Right lobe of liver (tissue), 6 donors: ENCODE results near the gene NDUFA8. TPM values are rescaled to one million over a fixed set of nuclear protein-coding genes. Genes with fewer than 3 reads are reported as not detected.

ENCODE experiments used
- ATAC-seq, 4 donors: fragments of 200-7000 bp; cut with Tn5 transposase; one replicate each; pipeline ENCODE4 v1.9.1; 2020; ENCODE audit warnings: mild to moderate bottlenecking in 4 of 4, moderate library complexity in 4 of 4
- DNase-seq, 3 donors: peaks; one replicate each; pipeline ENCODE4 v3.0.0-alpha.2; 2020
- H3K27ac ChIP-seq, 3 donors: fragments of 200-600 bp; one replicate each; pipeline ENCODE4 v1.8.0; 2022
- H3K27me3 ChIP-seq, 2 donors: fragments of 200-600 bp; one replicate each; pipeline ENCODE4 v1.8.0; 2022
- H3K36me3 ChIP-seq, 4 donors: fragments of 200-600 bp; sonication (generic) in 1 of 4; one replicate each; pipeline versions ENCODE4 v1.5.1 to v1.8.0; 2017 to 2022; ENCODE audit warnings: control low read depth in 1 of 4
- H3K4me1 ChIP-seq, 4 donors: fragments of 200-600 bp; sonication (generic) in 1 of 4; one replicate each; pipeline versions ENCODE4 v1.5.1 to v1.8.0; 2017 to 2022; ENCODE audit warnings: control low read depth in 1 of 4
- H3K4me3 ChIP-seq, 3 donors: fragments of 200-600 bp; one replicate each; pipeline ENCODE4 v1.8.0; 2022
- H3K9me3 ChIP-seq, 4 donors: fragments of 200-600 bp; sonication (generic) in 1 of 4; one replicate each; pipeline versions ENCODE4 v1.5.1 to v1.8.0; 2017 to 2022; ENCODE audit warnings: control low read depth in 1 of 4
- POLR2A ChIP-seq: fragments of 450-650 bp; IDR thresholded peaks from one replicate; pipeline ENCODE4 v1.6.1; 2017; ENCODE audit warnings: antibody characterized with exemption, mild to moderate bottlenecking
- WGBS: methylation state at CpG from one replicate; pipeline ENCODE4 v1.1.6; 2018; ENCODE audit warnings: low coverage, low lambda C conversion rate; ENCODE audit not compliant: insufficient coverage; ENCODE audit errors: missing lambda C conversion rate; 5-methylcytosine and 5-hydroxymethylcytosine counted together
- intact Hi-C, 2 donors: fragments of 100-400 bp; cut with DNase I; formaldehyde crosslinking; loops; one replicate each; pipeline versions ENCODE4 v1.11.2 to v1.14.1; 2022
- long read RNA-seq: library from polyadenylated mRNA; unstranded; transcript quantifications from one replicate; pipeline ENCODE4 v2.0.0, GENCODE V29; 2019
- total RNA-seq, 6 experiments: library from RNA; depleted of rRNA in 2 of 6; stranded (reverse); fragments of >200 nt in 2 of 6; fragmentation: NEBNext Ultra II Directional in 3 of 6; extraction: Animal tissue kit (Norgen Biotek cat#: 25700) in 3 of 6; gene quantifications; one replicate each; pipeline versions ENCODE4 v1.1.0 to v1.2.4, GENCODE V29; 2016 to 2023
- TF ChIP-seq, protein P1 (sequence below), 4 donors: fragments of 200-600 bp in 3 of 4; fragments of 450-650 bp in 1 of 4; IDR thresholded peaks; one replicate each; pipeline versions ENCODE4 v1.5.1 to v1.8.0; 2016 to 2022; ENCODE audit warnings: antibody characterized with exemption in 4 of 4, mild to moderate bottlenecking in 2 of 4
- donor health status: DM: no; HTN: yes; CAD: no.
- donor health status: DM: no; HTN: no; CAD: no.
- donor health status: DM: no; HTN: no; CAD: no.
- donor health status: DM: no; HTN: yes; CAD: no.
- donor health status: DM: no; HTN: yes; CAD: no.

Gene NDUFA8
- total RNA-seq = 10 to 100 TPM; 27.3 to 43.9 (median 29.0) TPM
- long read RNA-seq, transcript NDUFA8-201 (4 exons, 844 nt) = major isoform, 12 of 12 reads
- long read RNA-seq, partial matches to known transcripts = 0 of 12 reads
- long read RNA-seq, other reads (novel, unspliced or antisense) = 0 of 12 reads

DNA sequence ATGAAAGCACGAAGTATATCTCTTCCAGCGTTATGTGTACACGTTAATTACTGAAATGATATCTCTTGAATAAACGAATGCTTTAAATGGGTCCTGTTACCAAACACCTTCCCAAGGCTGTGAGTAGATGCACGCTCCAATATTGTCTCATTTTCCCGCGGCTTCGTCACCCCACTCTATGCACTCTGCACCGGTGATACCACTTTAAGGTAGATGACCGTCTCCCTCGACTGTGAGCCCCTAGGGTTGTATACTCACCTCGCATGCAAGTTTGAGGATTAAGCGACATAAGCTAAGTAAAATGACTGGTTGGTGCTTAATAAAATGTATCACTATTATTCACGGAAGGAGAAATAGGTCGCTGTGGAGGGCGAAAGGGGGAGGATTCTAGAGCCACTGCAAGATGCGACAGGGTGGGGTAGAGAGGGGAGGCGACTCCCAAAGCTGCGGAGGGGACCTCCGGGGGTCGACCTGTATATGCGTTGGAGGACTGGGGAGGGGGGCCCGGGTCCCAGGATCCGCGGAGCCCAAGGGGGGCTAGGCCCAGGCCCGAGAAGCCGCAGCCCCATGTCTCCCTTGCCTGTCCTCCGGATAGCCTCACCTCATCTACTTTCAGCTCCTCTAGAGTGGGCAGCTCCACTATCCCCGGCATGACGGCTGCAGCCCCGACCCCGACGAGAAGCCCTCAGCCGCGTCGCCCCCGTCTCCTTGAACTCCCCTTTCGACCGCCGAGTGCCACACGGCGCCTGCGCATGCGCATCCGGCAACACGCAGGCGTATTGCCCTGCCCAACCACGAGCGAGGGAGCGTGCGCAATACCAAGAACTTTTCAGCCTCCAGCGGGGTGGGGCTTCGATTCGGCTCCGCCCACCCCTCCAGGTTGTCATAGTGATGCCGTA, at the start of gene NDUFA8, which contains the start of gene MORN5:
TSS of gene NDUFA8 (minus strand) at position 754 of the 899 bp plus-strand sequence. CDS start at position 652, 102 bp downstream.
TSS of gene MORN5 (plus strand) at position 883 of the 899 bp plus-strand sequence. CDS start 65 bp downstream, outside the sequence.
- intact Hi-C loops = no loop called here
- WGBS = under 1% methylated on average over 28 of the region's 56 CpGs

GRCh38 chr9:122207096-122207495, 47.5 kb upstream of the NDUFA8 start:
- no peaks in the 10 kb centered on the region for H3K4me1 ChIP-seq
- H3K27ac ChIP-seq = no peak overlapping the region
- no peak overlapping the region for H3K4me3 ChIP-seq
- WGBS = 57% methylated on average over 7 of the region's 9 CpGs
- intact Hi-C loops = no loop called here
- H3K27me3 ChIP-seq = no peaks in the 10 kb centered on the region
- no peaks in the 10 kb centered on the region for H3K9me3 ChIP-seq
- no peaks in the 10 kb centered on the region for H3K36me3 ChIP-seq
- ATAC-seq = no peak
- no peak for TF ChIP-seq POLR2A
- TF ChIP-seq, protein P1, sequence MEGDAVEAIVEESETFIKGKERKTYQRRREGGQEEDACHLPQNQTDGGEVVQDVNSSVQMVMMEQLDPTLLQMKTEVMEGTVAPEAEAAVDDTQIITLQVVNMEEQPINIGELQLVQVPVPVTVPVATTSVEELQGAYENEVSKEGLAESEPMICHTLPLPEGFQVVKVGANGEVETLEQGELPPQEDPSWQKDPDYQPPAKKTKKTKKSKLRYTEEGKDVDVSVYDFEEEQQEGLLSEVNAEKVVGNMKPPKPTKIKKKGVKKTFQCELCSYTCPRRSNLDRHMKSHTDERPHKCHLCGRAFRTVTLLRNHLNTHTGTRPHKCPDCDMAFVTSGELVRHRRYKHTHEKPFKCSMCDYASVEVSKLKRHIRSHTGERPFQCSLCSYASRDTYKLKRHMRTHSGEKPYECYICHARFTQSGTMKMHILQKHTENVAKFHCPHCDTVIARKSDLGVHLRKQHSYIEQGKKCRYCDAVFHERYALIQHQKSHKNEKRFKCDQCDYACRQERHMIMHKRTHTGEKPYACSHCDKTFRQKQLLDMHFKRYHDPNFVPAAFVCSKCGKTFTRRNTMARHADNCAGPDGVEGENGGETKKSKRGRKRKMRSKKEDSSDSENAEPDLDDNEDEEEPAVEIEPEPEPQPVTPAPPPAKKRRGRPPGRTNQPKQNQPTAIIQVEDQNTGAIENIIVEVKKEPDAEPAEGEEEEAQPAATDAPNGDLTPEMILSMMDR (IDR thresholded peaks at IDR 0.05) = no peak
- no peak for DNase-seq

More for the DNA sequence above, at the start of gene NDUFA8, which contains the start of gene MORN5:
- peak within 1 kb of the TSS; percentile 76 to 80 (median 78) for H3K27ac ChIP-seq
- peak within 1 kb of the TSS; percentile 75 to 99 (median 85) for H3K4me3 ChIP-seq
- peak; percentile 96 for DNase-seq
- H3K27me3 ChIP-seq = no peaks in the 10 kb centered on the region
- H3K36me3 ChIP-seq = no peaks in the 10 kb centered on the region
- H3K9me3 ChIP-seq = no peaks in the 10 kb centered on the region
- TF ChIP-seq POLR2A = peak; percentile 71
- TF ChIP-seq, protein P1 (IDR thresholded peaks at IDR 0.05) = peak in 1 of 4 donors; percentile 11
- peaks cover 0 to 14% (median 0%) of the 10 kb centered on the region in 4 donors for H3K4me1 ChIP-seq
- peak; percentile 99 to 100 (median 100) for ATAC-seq

DNA sequence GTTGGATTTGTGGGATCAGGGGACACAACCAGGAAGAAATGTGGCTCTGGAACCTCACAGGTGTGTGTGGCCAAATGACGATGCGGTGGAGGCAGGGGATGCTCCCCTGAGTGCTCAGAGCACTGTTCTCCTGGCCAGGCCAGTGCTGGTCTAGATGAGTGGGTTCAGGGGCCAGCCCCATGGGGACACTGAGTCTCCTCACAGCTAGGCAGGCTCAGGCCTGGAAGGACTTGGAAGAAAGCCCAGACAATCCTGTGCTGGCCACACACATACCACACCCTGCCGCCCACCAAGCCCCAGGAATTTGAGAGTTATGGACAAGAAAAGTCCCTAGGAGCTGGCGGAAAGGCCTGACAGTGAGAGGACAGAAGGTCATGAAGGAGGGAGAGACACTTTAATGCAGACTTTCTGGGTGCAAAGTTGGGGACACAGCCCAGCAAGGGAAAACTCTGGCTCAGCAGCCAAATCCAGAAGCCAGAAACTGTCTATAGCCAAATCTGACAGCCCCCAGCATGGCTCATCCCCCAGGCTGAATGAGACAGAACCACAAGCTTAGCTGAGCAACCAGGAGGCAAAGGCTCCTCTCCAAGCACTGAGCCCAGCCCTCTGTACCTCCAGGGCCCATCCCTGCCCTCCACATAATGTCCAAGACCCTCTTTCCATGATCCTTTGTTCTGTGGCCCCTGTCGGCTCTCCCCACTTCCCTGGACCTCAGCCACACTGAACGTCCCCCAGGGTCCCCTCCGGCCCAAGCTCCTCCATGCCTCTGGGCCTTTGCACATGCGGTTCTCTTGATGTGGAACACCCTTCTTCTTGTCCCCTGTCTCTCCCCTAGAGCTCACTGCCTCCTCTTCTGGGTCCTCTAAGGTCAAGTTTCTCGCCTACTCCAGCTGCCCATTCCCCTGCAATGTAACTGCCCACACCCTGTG, 46.8 kb upstream of the NDUFA8 start:
- Histone ChIP-seq H3K4me1 (no peaks in the 10 kb centered on the region), H3K27me3 (no peaks in the 10 kb centered on the region), H3K36me3 (no peaks in the 10 kb centered on the region), H3K4me3 (no peak overlapping the region), H3K27ac (no peak overlapping the region), H3K9me3 (no peaks in the 10 kb centered on the region)
- intact Hi-C loops = no loop called here
- TF ChIP-seq, protein P1 (IDR thresholded peaks at IDR 0.05) = no peak
- no peak for TF ChIP-seq POLR2A
- WGBS = 61% methylated on average over 8 of the region's 9 CpGs
- DNase-seq (no peak), ATAC-seq (no peak)

DNA sequence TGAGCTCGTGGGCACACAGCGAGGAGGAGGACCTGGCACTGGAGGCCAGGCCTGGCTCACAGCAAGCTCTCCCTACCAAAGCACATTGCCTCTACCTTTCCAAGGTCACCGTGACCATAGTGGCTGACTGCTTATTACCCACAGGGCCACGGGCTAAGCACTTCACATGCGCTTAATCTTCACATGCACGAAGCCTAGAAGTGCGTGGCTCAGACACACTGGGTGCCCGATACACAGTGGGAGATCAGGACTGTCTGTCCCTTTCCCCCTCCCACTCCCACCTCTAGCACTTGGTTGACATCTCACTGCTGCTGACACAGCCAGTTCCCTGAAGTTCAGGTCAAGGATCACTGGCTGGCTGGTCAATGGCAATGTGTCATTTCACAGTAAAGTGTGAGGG, 45.6 kb upstream of the NDUFA8 start:
- WGBS = 93% methylated on average over 6 of the region's 8 CpGs
- no peaks in the 10 kb centered on the region for H3K9me3 ChIP-seq
- no peak overlapping the region for H3K27ac ChIP-seq
- intact Hi-C loops = no loop called here
- TF ChIP-seq POLR2A = no peak
- TF ChIP-seq, protein P1 (IDR thresholded peaks at IDR 0.05) = no peak
- no peaks in the 10 kb centered on the region for H3K36me3 ChIP-seq
- no peaks in the 10 kb centered on the region for H3K27me3 ChIP-seq
- no peaks in the 10 kb centered on the region for H3K4me1 ChIP-seq
- no peak overlapping the region for H3K4me3 ChIP-seq
- no peak for DNase-seq
- ATAC-seq = no peak
